Activated CD4-positive, alpha-beta T cell treated with anti-CD3 and anti-CD28 coated beads, Interleukin-2, Interleukin-6, amounts not matched to agents 100 ng/mL and 50 ng/mL, durations not matched to agents 16 hours and 8 hours (primary cell): Measurements from ENCODE around the gene ZNF530.

ENCODE experiments used
- DNase-seq: peaks from one replicate; pipeline ENCODE4 v3.0.0-alpha.2; 2020

Gene ZNF530

GRCh38 chr19:57615346-57615745, 15.7 kb downstream of the ZNF530 start:
- no peak for DNase-seq

GRCh38 chr19:57620673-57621348, 21.1 kb downstream of the ZNF530 start:
- DNase-seq: no peak

DNA sequence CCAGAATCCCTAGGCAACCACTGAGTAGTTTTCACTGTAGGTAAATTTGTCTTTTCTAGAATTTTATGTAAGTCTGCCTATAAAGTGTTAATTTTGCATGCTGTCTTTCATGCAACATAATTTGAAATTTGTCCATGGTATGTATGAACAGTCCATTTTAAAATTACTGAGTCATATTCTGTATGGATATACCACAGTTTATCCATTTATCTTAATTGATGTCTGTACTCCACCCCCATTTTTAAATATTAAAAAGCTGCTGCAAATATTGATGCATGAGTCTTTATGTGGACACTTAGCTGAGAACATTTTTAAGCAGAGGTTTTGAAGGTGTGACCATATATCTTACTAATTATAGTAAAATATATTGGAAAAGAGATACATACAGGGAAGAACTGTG, 23.4 kb downstream of the ZNF530 start:
- DNase-seq: no peak

GRCh38 chr19:57632987-57633831, 33.5 kb downstream of the ZNF530 start, which contains the start of gene ZNF211:
ZNF211 (plus strand) TSS chr19:57633168; CDS start chr19:57633347, 179 bp downstream.
- peak; percentile 93 for DNase-seq

GRCh38 chr19:57633832-57634131, 34.1 kb downstream of the ZNF530 start:
- DNase-seq: no peak

DNA sequence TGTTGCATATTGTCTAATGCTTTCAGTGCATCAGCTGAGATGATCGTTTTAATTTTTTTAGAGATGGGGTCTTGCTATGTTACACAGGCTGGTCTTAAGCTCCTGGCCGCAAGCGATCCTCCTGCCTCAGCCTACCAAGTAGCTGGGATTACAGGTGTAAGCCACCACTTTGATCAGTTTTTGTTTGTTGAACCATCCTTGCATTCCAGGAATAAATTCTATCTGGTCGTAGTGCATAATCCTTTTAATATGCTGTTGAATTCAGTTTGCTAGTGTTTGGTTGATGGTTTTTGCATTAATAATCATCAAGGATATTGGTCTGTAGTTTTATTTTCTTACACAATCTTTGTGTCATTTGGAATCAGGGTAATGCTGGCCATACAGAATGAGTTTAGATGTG, 37.7 kb downstream of the ZNF530 start:
- no peak for DNase-seq

- no peak for DNase-seq
These were observed 42.1 kb downstream of the ZNF530 start for GRCh38 chr19:57641715-57642234.

DNA sequence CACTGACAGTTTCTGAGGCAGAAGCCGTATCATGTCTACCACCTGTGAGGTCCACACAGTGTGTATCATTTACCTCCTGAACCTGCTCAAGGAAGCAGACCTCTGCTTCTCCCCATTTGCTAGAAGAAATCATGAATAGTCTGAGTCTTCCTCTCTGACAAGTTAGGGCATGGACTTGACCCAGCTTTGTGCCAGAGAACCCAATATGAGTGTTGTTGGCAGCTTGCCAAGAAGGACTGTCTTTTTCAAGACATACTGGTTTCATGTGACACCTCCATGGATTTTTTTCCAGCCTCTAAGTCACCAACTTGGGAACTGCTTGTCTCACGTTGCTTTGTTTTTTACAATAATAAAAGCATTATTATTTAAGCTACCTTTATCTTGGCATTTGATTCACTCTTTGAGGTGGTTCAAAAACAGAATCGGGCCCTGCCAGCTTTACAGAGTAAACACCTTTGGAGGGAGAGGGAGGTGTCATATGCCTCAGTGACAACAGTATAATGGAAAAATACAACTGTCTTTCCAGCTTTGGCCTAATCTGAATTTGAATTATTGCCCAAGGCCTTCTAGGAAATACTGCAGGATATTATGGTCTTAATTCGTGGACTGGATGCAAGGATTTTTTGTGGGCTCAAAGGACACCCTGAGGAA, 42.8 kb downstream of the ZNF530 start:
- DNase-seq: no peak

DNA sequence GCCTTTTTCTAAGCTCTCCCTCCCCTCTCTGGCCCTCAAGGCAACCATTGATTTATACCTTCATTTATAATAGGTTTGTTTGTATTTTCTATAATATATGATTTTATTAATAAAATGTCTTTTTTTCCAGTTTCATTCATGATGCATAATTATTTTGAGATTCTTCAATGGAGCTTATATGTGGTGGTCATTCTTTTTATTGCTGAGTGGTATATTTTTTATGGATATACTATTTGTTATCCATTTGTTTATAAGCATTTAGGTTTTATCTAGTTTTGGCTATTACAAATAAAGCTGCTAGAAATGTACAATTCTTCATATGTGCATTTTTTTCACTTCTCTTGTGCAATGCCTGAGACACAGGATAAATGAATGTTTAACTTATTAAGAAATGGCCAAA, 44.0 kb downstream of the ZNF530 start:
- no peak for DNase-seq

- DNase-seq: no peak
These were observed 48.8 kb downstream of the ZNF530 start for GRCh38 chr19:57648331-57649003.

GRCh38 chr19:57651654-57651996, 51.9 kb downstream of the ZNF530 start:
- DNase-seq: no peak

- no peak for DNase-seq
These were observed 54.0 kb downstream of the ZNF530 start for GRCh38 chr19:57653689-57654088.

DNA sequence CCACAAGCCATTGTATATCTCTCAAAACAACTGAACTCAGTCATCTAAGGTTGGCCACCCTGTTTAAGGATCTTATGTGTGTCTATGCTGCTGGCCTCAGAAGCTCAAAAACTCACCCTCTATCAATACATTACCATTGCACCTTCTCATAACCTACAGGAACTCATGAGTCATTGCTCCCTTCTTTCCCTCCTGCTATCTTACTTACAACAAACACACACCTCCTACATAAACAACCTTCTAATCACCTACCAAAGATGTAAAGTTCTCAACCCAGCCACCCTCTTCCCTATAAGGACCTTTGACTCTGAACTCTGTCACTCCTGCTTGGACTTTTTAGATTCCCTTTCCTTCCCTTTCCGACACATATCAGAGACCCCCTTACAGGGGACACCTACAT, 55.8 kb downstream of the ZNF530 start:
- DNase-seq: no peak

DNA sequence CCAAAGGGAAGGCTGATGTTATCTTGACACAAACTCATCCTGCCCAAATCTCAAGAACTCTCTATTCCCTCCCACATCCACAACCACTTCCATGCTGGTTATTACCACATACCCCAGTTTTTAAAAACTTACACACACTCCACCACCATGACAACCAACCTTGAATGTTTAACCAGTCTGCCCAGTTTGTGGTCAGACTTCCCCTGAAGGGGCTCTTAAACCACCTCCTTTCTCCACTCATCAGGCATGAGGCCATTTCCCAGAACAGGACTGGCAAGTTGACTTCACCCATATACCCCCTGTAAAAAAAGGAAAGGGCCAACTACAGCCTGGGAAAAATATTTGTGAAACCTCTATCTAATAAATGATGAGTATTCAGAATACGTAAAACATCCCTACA, 56.7 kb downstream of the ZNF530 start:
- no peak for DNase-seq
